Left ventricle myocardium inferior (tissue), 1 donor: ENCODE measurements around the gene SGCD. TPM values are rescaled to one million over a fixed set of nuclear protein-coding genes. Genes with fewer than 3 reads are reported as not detected.
A peak's percentile ranks its signal among the peaks of the same experiment; 100 is the strongest.

Experiments
- DNase-seq: peaks from one replicate; pipeline ENCODE4 v3.0.0-alpha.2; 2020
- H3K27ac ChIP-seq: fragments of 200-600 bp; replicated peaks from 2 replicates; pipeline ENCODE4 v1.8.0; 2021
- H3K27me3 ChIP-seq: fragments of 200-600 bp; 2 replicates; pipeline ENCODE4 v1.8.0; 2021; ENCODE audit warnings: low read depth
- H3K36me3 ChIP-seq: fragments of 200-600 bp; 2 replicates; pipeline ENCODE4 v1.8.0; 2021
- H3K4me1 ChIP-seq: fragments of 200-600 bp; 2 replicates; pipeline ENCODE4 v1.8.0; 2021
- H3K4me3 ChIP-seq: fragments of 200-600 bp; 2 replicates; pipeline ENCODE4 v1.8.0; 2021; ENCODE audit warnings: mild to moderate bottlenecking, moderate library complexity
- H3K9me3 ChIP-seq: fragments of 200-600 bp; replicated peaks from 2 replicates; pipeline ENCODE4 v1.8.0; 2021
- CTCF ChIP-seq: fragments of 200-600 bp; IDR thresholded peaks from 2 replicates; pipeline ENCODE4 v1.8.0; 2021; ENCODE audit warnings: antibody characterized with exemption, mild to moderate bottlenecking, borderline replicate concordance
- intact Hi-C: fragments of 100-400 bp; cut with micrococcal nuclease; formaldehyde crosslinking; loops from one replicate; pipeline ENCODE4 v1.11.0; 2022
- total RNA-seq: library from RNA; stranded (reverse); fragmentation: NEBNext Ultra II Directional; extraction: Animal tissue kit (Norgen Biotek cat#: 25700); gene quantifications from one replicate; pipeline ENCODE4 v1.2.1, GENCODE V29; 2021
- donor health status: DM: no; HTN: yes; CAD: no; lungs with severe emphysema.

The SGCD gene
- total RNA-seq, 1 donor from 2014 or later = 98.7 TPM

GRCh38 chr5:156329171-156329611, 2.2 kb downstream of the SGCD start:
- peak overlapping the region; percentile 72 for H3K4me3 ChIP-seq
- no peaks in the 10 kb centered on the region for H3K9me3 ChIP-seq
- intact Hi-C loops = loop anchor here (5.0 kb wide), 1 partner anchor 493 kb away; no protein-coding TSS in a partner anchor
- TF ChIP-seq CTCF = no peak
- H3K36me3 ChIP-seq = no peaks in the 10 kb centered on the region
- H3K4me1 ChIP-seq = peaks cover 50% of the 10 kb centered on the region
- no peaks in the 10 kb centered on the region for H3K27me3 ChIP-seq
- peak; percentile 33 for DNase-seq
- H3K27ac ChIP-seq = peak overlapping the region; percentile 92

GRCh38 chr5:156330141-156330870, 3.3 kb downstream of the SGCD start:
- intact Hi-C loops = no loop called here
- Histone ChIP-seq H3K27me3 (no peaks in the 10 kb centered on the region), H3K9me3 (no peaks in the 10 kb centered on the region), H3K4me1 (peaks cover 41% of the 10 kb centered on the region), H3K27ac (no peak overlapping the region), H3K36me3 (no peaks in the 10 kb centered on the region), H3K4me3 (no peak overlapping the region)
- TF ChIP-seq CTCF = no peak
- no peak for DNase-seq

- Histone ChIP-seq H3K36me3 (no peaks in the 10 kb centered on the region), H3K27me3 (no peaks in the 10 kb centered on the region), H3K4me1 (peaks cover 36% of the 10 kb centered on the region), H3K9me3 (no peaks in the 10 kb centered on the region), H3K27ac (peak overlapping the region; percentile 6), H3K4me3 (no peak overlapping the region)
- DNase-seq = no peak
- no peak for TF ChIP-seq CTCF
- intact Hi-C loops = no loop called here
Observed at GRCh38 chr5:156331181-156331580, 4.2 kb downstream of the SGCD start.

GRCh38 chr5:156331845-156332244, 4.9 kb downstream of the SGCD start:
- Histone ChIP-seq H3K4me1 (peaks cover 35% of the 10 kb centered on the region), H3K27ac (peak overlapping the region; percentile 6), H3K36me3 (no peaks in the 10 kb centered on the region), H3K27me3 (no peaks in the 10 kb centered on the region), H3K9me3 (no peaks in the 10 kb centered on the region), H3K4me3 (no peak overlapping the region)
- intact Hi-C loops = no loop called here
- no peak for DNase-seq
- no peak for TF ChIP-seq CTCF

- TF ChIP-seq CTCF = no peak
- H3K27ac ChIP-seq = peak overlapping the region; percentile 6
- H3K4me1 ChIP-seq = peaks cover 35% of the 10 kb centered on the region
- DNase-seq = no peak
- intact Hi-C loops = no loop called here
- no peaks in the 10 kb centered on the region for H3K9me3 ChIP-seq
- H3K36me3 ChIP-seq = no peaks in the 10 kb centered on the region
- no peaks in the 10 kb centered on the region for H3K27me3 ChIP-seq
- H3K4me3 ChIP-seq = no peak overlapping the region
Observed at GRCh38 chr5:156332245-156332644, 5.3 kb downstream of the SGCD start.
